HEK293 (cell line): Measurements from ENCODE around the gene ELMO1.

ENCODE experiments used
- CTCF ChIA-PET: fragments of 350-600 bp; formaldehyde crosslinking; extraction: SDS; loops from one replicate; lab custom pipeline; 2021; ENCODE audit warnings: antibody characterized with exemption; lab: Yijun Ruan, JAX
- POLR2A ChIA-PET: fragments of 300-600 bp; formaldehyde crosslinking; extraction: SDS; loops from one replicate; lab custom pipeline; 2020; ENCODE audit warnings: antibody characterized with exemption, inconsistent platforms; lab: Yijun Ruan, JAX
- H3K27ac ChIP-seq: fragments of 200-500 bp; sonication (Bioruptor generic); 2 replicates; pipeline ENCODE4 v1.5.1; 2014; ENCODE audit warnings: low read depth, low read length, control low read depth, inconsistent platforms; ENCODE audit errors: extremely low read depth
- H3K36me3 ChIP-seq, 2 experiments: fragments of 200-500 bp in 1 of 2; sonication (Bioruptor generic) in 1 of 2; 1 replicate in 1 of 2; 2 replicates in 1 of 2; pipeline ENCODE4 v1.5.1; 2014 to 2017; ENCODE audit warnings: inconsistent platforms in 2 of 2, low read length in 2 of 2; ENCODE audit not compliant: control insufficient read depth in 2 of 2, insufficient read depth in 1 of 2
- H3K4me1 ChIP-seq: fragments of 200-500 bp; sonication (Bioruptor generic); 2 replicates; pipeline ENCODE4 v1.5.1; 2014; ENCODE audit warnings: mild to moderate bottlenecking, low read length, inconsistent platforms; ENCODE audit not compliant: control insufficient read depth, insufficient read depth
- H3K4me3 ChIP-seq: 2 replicates; pipeline ENCODE4 v1.5.1; 2011; ENCODE audit warnings: low read depth, mild to moderate bottlenecking, control low read depth, low read length, moderate library complexity
- H3K9me3 ChIP-seq: fragments of 200-500 bp; sonication (Bioruptor generic); 2 replicates; pipeline ENCODE4 v1.5.1; 2014; ENCODE audit warnings: low read depth, low read length, inconsistent platforms; ENCODE audit not compliant: control insufficient read depth, insufficient read depth
- GLIS1 ChIP-seq: fragments of 450-650 bp; formaldehyde crosslinking; IDR thresholded peaks from 2 replicates; pipeline ENCODE4 v1.5.1; 2016; ENCODE audit warnings: missing biosample characterization, missing genetic modification characterization
- KLF7 ChIP-seq: fragments of 450-650 bp; formaldehyde crosslinking; IDR thresholded peaks from 2 replicates; pipeline ENCODE4 v1.5.1; 2016; ENCODE audit warnings: missing biosample characterization, missing genetic modification characterization, borderline replicate concordance
- KLF8 ChIP-seq: fragments of 450-650 bp; formaldehyde crosslinking; IDR thresholded peaks from 2 replicates; pipeline ENCODE4 v1.5.1; 2016; ENCODE audit warnings: missing biosample characterization, missing genetic modification characterization
- SCRT1 ChIP-seq: fragments of 450-650 bp; formaldehyde crosslinking; IDR thresholded peaks from 2 replicates; pipeline ENCODE4 v1.5.1; 2016; ENCODE audit warnings: missing biosample characterization, missing genetic modification characterization, borderline replicate concordance
- SP7 ChIP-seq: fragments of 450-650 bp; formaldehyde crosslinking; IDR thresholded peaks from 2 replicates; pipeline ENCODE4 v1.5.1; 2016; ENCODE audit warnings: missing biosample characterization, missing genetic modification characterization
- TCF7L2 ChIP-seq: IDR thresholded peaks from 2 replicates; pipeline ENCODE4 v1.6.1; 2011; ENCODE audit warnings: low read depth, mild to moderate bottlenecking, inconsistent platforms, low read length, moderate library complexity, borderline replicate concordance
- TRIM28 ChIP-seq: IDR thresholded peaks from 2 replicates; pipeline ENCODE4 v1.6.1; 2011; ENCODE audit warnings: low read length, control low read depth, borderline replicate concordance
- YY2 ChIP-seq: fragments of 450-650 bp; formaldehyde crosslinking; IDR thresholded peaks from 2 replicates; pipeline ENCODE4 v1.5.1; 2016; ENCODE audit warnings: missing biosample characterization, missing genetic modification characterization
- ZBTB17 ChIP-seq: fragments of 450-650 bp; formaldehyde crosslinking; IDR thresholded peaks from 2 replicates; pipeline ENCODE4 v1.5.1; 2016; ENCODE audit warnings: missing biosample characterization, missing genetic modification characterization
- ZIC2 ChIP-seq: fragments of 450-650 bp; formaldehyde crosslinking; IDR thresholded peaks from 2 replicates; pipeline ENCODE4 v1.5.1; 2016; ENCODE audit warnings: missing biosample characterization, missing genetic modification characterization
- ZNF112 ChIP-seq: fragments of 450-650 bp; formaldehyde crosslinking; IDR thresholded peaks from 2 replicates; pipeline ENCODE4 v1.5.0; 2017; ENCODE audit warnings: missing biosample characterization, missing genetic modification characterization
- ZNF133 ChIP-seq: fragments of 450-650 bp; formaldehyde crosslinking; IDR thresholded peaks from 2 replicates; pipeline ENCODE4 v1.5.1; 2016; ENCODE audit warnings: missing biosample characterization, missing genetic modification characterization
- ZNF157 ChIP-seq: fragments of 450-650 bp; formaldehyde crosslinking; IDR thresholded peaks from 2 replicates; pipeline ENCODE4 v1.5.1; 2016; ENCODE audit warnings: missing biosample characterization, missing genetic modification characterization
- ZNF16 ChIP-seq: fragments of 450-650 bp; formaldehyde crosslinking; IDR thresholded peaks from 2 replicates; pipeline ENCODE4 v1.5.1; 2016; ENCODE audit warnings: low read depth, missing biosample characterization, missing genetic modification characterization
- ZNF292 ChIP-seq: fragments of 450-650 bp; formaldehyde crosslinking; IDR thresholded peaks from 2 replicates; pipeline ENCODE4 v1.5.1; 2016; ENCODE audit warnings: low read depth, missing biosample characterization, missing genetic modification characterization, borderline replicate concordance
- ZNF324 ChIP-seq: fragments of 450-650 bp; formaldehyde crosslinking; IDR thresholded peaks from 2 replicates; pipeline ENCODE4 v1.5.1; 2016; ENCODE audit warnings: missing biosample characterization, missing genetic modification characterization
- ZNF366 ChIP-seq: fragments of 450-650 bp; formaldehyde crosslinking; conservative IDR thresholded peaks from 2 replicates; pipeline ENCODE4 v1.5.1; 2016; ENCODE audit warnings: missing biosample characterization, missing genetic modification characterization
- ZNF394 ChIP-seq: fragments of 450-650 bp; formaldehyde crosslinking; IDR thresholded peaks from 2 replicates; pipeline ENCODE4 v1.5.1; 2016; ENCODE audit warnings: missing biosample characterization, missing genetic modification characterization, mild to moderate bottlenecking, moderate library complexity, borderline replicate concordance
- ZNF501 ChIP-seq: fragments of 450-650 bp; formaldehyde crosslinking; IDR thresholded peaks from 2 replicates; pipeline ENCODE4 v1.5.1; 2016; ENCODE audit warnings: missing biosample characterization, missing genetic modification characterization
- ZNF529 ChIP-seq: fragments of 450-650 bp; formaldehyde crosslinking; IDR thresholded peaks from 2 replicates; pipeline ENCODE4 v1.5.1; 2017; ENCODE audit warnings: missing genetic modification characterization, missing biosample characterization; ENCODE audit not compliant: insufficient replicate concordance
- ZNF585B ChIP-seq: fragments of 450-650 bp; formaldehyde crosslinking; IDR thresholded peaks from 2 replicates; pipeline ENCODE4 v1.5.1; 2016; ENCODE audit warnings: missing biosample characterization, missing genetic modification characterization
- ZNF658 ChIP-seq: fragments of 450-650 bp; formaldehyde crosslinking; IDR thresholded peaks from 2 replicates; pipeline ENCODE4; 2016; ENCODE audit warnings: missing biosample characterization, missing genetic modification characterization
- ZNF664 ChIP-seq: fragments of 450-650 bp; formaldehyde crosslinking; IDR thresholded peaks from 2 replicates; pipeline ENCODE4 v1.5.1; 2016; ENCODE audit warnings: missing biosample characterization, missing genetic modification characterization
- TF ChIP-seq, protein P1 (sequence below): sonication (generic); formaldehyde crosslinking; IDR thresholded peaks from 2 replicates; pipeline ENCODE4 v1.8.1; 2022; ENCODE audit warnings: mild to moderate bottlenecking, moderate library complexity, missing genetic modification reagents
- TF ChIP-seq, protein P2 (sequence below): fragments of 450-650 bp; formaldehyde crosslinking; IDR thresholded peaks from 2 replicates; pipeline ENCODE4 v1.5.1; 2016; ENCODE audit warnings: missing biosample characterization, missing genetic modification characterization
- TF ChIP-seq, protein P3 (sequence below): fragments of 450-650 bp; formaldehyde crosslinking; IDR thresholded peaks from 2 replicates; pipeline ENCODE4 v1.5.1; 2017; ENCODE audit warnings: missing biosample characterization, missing genetic modification characterization
- TF ChIP-seq, protein P4 (sequence below): fragments of 450-650 bp; formaldehyde crosslinking; IDR thresholded peaks from 2 replicates; pipeline ENCODE4 v1.5.1; 2016; ENCODE audit warnings: missing biosample characterization, missing genetic modification characterization
- TF ChIP-seq, protein P5 (sequence below): fragments of 450-650 bp; formaldehyde crosslinking; IDR thresholded peaks from 2 replicates; pipeline ENCODE4 v1.5.1; 2016; ENCODE audit warnings: missing biosample characterization, missing genetic modification characterization
- TF ChIP-seq, protein P6 (sequence below): fragments of 450-650 bp; formaldehyde crosslinking; IDR thresholded peaks from 2 replicates; pipeline ENCODE4; 2016; ENCODE audit warnings: missing biosample characterization, missing genetic modification characterization

ELMO1 gene

DNA sequence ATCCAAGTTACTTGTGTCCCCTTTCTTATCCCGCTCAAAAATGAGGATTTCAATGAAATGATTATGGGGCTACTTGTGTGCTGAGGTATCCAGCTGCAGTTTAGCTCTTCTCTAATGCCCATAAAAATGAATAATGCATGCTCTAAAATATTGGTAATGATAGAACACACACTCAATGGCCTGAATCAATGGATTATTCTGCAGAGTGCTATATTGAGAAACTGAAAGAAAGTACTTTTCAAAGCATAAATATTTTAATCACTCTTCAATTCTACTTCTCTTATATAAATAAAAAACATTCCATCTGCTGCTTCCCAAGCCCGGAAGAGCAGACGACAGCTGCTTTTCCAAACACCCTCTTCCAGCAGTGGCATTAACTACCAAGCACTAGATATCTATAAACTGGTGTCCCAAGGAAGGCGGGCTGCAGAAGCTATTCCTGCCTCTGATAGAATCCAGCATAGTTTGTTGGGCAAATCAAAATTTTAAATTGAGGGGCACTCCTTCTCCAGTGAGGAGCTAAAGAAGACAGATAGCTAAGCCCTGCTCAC is 439.5 kb downstream of the ELMO1 start:
- Histone ChIP-seq H3K27ac (no peak overlapping the region), H3K4me1 (no peaks in the 10 kb centered on the region), H3K9me3 (no peaks in the 10 kb centered on the region), H3K4me3 (no peak overlapping the region), H3K36me3 (no peaks in the 10 kb centered on the region)
- ChIA-PET POLR2A (no interaction called here), CTCF (interaction anchor here (0.5 to 2.1 kb wide), 4 partner anchors 11 to 521 kb away, joined by 3 to 7 read pairs (median 4); no protein-coding TSS in a partner anchor)
- no peak for TF ChIP-seq ZNF16 (tag by site-specific recombination)
- TF ChIP-seq KLF8 (tag by site-specific recombination) = no peak
- TF ChIP-seq, protein P1, sequence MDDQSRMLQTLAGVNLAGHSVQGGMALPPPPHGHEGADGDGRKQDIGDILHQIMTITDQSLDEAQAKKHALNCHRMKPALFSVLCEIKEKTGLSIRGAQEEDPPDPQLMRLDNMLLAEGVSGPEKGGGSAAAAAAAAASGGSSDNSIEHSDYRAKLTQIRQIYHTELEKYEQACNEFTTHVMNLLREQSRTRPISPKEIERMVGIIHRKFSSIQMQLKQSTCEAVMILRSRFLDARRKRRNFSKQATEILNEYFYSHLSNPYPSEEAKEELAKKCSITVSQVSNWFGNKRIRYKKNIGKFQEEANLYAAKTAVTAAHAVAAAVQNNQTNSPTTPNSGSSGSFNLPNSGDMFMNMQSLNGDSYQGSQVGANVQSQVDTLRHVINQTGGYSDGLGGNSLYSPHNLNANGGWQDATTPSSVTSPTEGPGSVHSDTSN (CRISPR knock-in tag) = no peak
- TF ChIP-seq ZNF292 (tag by site-specific recombination) = no peak
- no peak for TF ChIP-seq YY2 (tag by site-specific recombination)
- TF ChIP-seq ZBTB17 (tag by site-specific recombination) = no peak
- no peak for TF ChIP-seq ZNF133
- no peak for TF ChIP-seq GLIS1 (tag by site-specific recombination)
- no peak for TF ChIP-seq ZNF324 (tag by site-specific recombination)
- no peak for TF ChIP-seq ZNF157 (tag by site-specific recombination)
- no peak for TF ChIP-seq ZNF529 (tag by site-specific recombination)
- TF ChIP-seq, protein P2, sequence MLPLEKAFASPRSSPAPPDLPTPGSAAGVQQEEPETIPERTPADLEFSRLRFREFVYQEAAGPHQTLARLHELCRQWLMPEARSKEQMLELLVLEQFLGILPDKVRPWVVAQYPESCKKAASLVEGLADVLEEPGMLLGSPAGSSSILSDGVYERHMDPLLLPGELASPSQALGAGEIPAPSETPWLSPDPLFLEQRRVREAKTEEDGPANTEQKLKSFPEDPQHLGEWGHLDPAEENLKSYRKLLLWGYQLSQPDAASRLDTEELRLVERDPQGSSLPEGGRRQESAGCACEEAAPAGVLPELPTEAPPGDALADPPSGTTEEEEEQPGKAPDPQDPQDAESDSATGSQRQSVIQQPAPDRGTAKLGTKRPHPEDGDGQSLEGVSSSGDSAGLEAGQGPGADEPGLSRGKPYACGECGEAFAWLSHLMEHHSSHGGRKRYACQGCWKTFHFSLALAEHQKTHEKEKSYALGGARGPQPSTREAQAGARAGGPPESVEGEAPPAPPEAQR = no peak
- TF ChIP-seq ZNF394 = no peak
- TF ChIP-seq, protein P3, sequence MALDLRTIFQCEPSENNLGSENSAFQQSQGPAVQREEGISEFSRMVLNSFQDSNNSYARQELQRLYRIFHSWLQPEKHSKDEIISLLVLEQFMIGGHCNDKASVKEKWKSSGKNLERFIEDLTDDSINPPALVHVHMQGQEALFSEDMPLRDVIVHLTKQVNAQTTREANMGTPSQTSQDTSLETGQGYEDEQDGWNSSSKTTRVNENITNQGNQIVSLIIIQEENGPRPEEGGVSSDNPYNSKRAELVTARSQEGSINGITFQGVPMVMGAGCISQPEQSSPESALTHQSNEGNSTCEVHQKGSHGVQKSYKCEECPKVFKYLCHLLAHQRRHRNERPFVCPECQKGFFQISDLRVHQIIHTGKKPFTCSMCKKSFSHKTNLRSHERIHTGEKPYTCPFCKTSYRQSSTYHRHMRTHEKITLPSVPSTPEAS (tag by site-specific recombination) = no peak
- no peak for TF ChIP-seq ZIC2 (tag by site-specific recombination)
- no peak for TF ChIP-seq ZNF501 (tag by site-specific recombination)
- no peak for TF ChIP-seq ZNF585B (tag by site-specific recombination)
- TF ChIP-seq, protein P4, sequence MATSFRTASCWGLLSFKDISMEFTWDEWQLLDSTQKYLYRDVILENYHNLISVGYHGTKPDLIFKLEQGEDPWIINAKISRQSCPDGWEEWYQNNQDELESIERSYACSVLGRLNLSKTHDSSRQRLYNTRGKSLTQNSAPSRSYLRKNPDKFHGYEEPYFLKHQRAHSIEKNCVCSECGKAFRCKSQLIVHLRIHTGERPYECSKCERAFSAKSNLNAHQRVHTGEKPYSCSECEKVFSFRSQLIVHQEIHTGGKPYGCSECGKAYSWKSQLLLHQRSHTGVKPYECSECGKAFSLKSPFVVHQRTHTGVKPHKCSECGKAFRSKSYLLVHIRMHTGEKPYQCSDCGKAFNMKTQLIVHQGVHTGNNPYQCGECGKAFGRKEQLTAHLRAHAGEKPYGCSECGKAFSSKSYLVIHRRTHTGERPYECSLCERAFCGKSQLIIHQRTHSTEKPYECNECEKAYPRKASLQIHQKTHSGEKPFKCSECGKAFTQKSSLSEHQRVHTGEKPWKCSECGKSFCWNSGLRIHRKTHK (tag by site-specific recombination) = no peak
- no peak for TF ChIP-seq ZNF366 (tag by site-specific recombination)

DNA sequence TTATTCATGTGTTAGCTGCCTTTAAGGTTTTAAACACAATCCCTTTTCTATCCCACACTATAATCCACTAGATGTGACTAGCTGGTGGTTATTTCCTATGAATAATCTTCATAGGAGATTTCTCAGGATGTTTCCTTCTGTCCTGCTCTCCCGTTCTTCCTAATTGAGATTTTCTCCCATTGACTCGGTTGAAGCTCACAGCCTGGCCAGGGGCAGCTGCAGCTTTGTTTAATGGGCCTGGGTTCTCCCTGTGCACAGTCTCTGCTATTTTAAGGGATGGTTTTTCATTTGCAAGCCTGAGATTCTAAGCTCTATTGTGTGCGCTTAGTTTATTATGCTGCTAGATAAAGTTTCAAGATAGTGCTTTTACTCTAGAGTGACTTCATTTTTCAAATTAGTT is 441.0 kb downstream of the ELMO1 start:
- Histone ChIP-seq H3K36me3 (no peaks in the 10 kb centered on the region), H3K27ac (no peak overlapping the region), H3K9me3 (no peaks in the 10 kb centered on the region), H3K4me1 (no peaks in the 10 kb centered on the region), H3K4me3 (no peak overlapping the region)
- ChIA-PET POLR2A (no interaction called here), CTCF (interaction anchor here (0.8 to 1.6 kb wide), 3 partner anchors 20 to 193 kb away, joined by 3 to 6 read pairs (median 4); no protein-coding TSS in a partner anchor)
- TF ChIP-seq ZNF112 (no peak), ZNF658 (tag by site-specific recombination) (no peak), TRIM28 (no peak), GLIS1 (tag by site-specific recombination) (no peak), SCRT1 (tag by site-specific recombination) (no peak), KLF7 (tag by site-specific recombination) (no peak), SP7 (tag by site-specific recombination) (no peak), ZNF664 (tag by site-specific recombination) (no peak), TCF7L2 (no peak), ZNF529 (tag by site-specific recombination) (no peak)
- TF ChIP-seq, protein P5, sequence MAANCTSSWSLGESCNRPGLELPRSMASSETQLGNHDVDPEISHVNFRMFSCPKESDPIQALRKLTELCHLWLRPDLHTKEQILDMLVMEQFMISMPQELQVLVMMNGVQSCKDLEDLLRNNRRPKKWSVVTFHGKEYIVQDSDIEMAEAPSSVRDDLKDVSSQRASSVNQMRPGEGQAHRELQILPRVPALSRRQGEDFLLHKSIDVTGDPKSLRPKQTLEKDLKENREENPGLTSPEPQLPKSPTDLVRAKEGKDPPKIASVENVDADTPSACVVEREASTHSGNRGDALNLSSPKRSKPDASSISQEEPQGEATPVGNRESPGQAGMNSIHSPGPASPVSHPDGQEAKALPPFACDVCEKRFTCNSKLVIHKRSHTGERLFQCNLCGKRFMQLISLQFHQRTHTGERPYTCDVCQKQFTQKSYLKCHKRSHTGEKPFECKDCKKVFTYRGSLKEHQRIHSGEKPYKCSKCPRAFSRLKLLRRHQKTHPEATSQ = no peak
- TF ChIP-seq, protein P6, sequence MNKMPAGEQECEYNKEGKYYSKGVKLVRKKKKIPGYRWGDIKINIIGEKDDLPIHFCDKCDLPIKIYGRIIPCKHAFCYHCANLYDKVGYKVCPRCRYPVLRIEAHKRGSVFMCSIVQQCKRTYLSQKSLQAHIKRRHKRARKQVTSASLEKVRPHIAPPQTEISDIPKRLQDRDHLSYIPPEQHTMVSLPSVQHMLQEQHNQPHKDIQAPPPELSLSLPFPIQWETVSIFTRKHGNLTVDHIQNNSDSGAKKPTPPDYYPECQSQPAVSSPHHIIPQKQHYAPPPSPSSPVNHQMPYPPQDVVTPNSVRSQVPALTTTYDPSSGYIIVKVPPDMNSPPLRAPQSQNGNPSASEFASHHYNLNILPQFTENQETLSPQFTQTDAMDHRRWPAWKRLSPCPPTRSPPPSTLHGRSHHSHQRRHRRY (tag by site-specific recombination) = no peak
